Measurements from ENCODE around the gene NDUFA9. TPM values are rescaled to one million over a fixed set of nuclear protein-coding genes. Genes with fewer than 3 reads are reported as not detected.

NDUFA9 gene
- polyA plus RNA-seq, 5 donors, result 80.4 to 106 (median 97.3) TPM

DNA sequence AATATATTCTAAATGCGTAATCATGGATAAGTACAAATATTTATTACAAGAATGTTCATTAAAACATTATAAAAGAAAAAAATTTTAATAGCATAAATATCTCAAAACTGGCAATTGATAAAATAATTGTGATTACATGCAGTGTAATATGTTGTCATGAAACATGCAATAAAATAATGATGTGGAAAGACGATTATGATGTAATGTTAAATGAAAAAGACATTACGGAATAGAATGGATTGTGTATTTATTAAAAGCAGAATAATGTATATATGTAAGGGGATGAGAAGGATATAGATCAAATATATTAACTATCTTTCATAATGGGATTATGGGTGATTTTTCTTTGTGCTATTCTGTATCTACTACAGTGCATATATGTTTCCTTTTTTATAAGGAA lies 32.8 kb downstream of the NDUFA9 start:
- DNase-seq, result no peak

DNA sequence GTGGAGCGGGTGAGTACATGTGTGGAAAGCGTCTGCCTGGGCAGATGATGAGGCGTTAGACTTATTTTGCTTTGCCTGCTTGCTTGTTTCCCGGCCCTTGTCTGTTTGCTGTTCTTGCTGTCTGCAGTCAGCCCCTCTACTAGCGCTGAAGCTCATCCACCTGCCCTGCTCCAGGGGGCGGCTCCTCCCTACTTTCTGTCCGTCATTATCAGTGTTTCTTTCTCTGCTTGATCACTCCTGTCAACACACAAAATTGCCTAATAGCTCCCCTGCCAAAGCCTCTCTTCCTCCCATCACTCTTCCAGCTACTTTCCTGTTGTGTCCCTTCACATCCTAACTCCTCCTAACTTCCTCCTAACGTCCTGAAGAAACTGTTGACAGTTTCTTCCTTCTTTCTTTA lies 36.4 kb downstream of the NDUFA9 start:
- DNase-seq, result no peak

- DNase-seq, result no peak
Measured at GRCh38 chr12:4690760-4691159, 41.8 kb downstream of the NDUFA9 start.

Other genes starting within 250 kb of the NDUFA9 start
- under 1 TPM in 1 of 5 donors, not detected in 4; 0.95 TPM for gene FGF6, start 203.3 kb upstream of the NDUFA9 start, polyA plus RNA-seq (ENCODE audit: insufficient read depth in 1 of 5, insufficient read length in 5 of 5, low replicate concordance in 1 of 5)
- gene RAD51AP1, start 110.2 kb upstream of the NDUFA9 start, polyA plus RNA-seq (ENCODE audit: insufficient read depth in 1 of 5, insufficient read length in 5 of 5, low replicate concordance in 1 of 5), result 10 to 100 TPM; 16.9 to 50.1 (median 31.7) TPM
- 10 to 100 TPM; 58.4 to 69.0 (median 64.7) TPM for gene DYRK4, start 86.9 kb upstream of the NDUFA9 start, polyA plus RNA-seq (ENCODE audit: insufficient read depth in 1 of 5, insufficient read length in 5 of 5, low replicate concordance in 1 of 5)
- gene AKAP3, start 63 bp upstream of the NDUFA9 start, polyA plus RNA-seq (ENCODE audit: insufficient read depth in 1 of 5, insufficient read length in 5 of 5, low replicate concordance in 1 of 5), result 1 to 10 TPM; 1.1 to 3.0 (median 2.5) TPM
- gene GALNT8, start 71.3 kb downstream of the NDUFA9 start, polyA plus RNA-seq (ENCODE audit: insufficient read depth in 1 of 5, insufficient read length in 5 of 5, low replicate concordance in 1 of 5), result 1 to 10 TPM in 4 of 5 donors, under 1 TPM in 1; 0.78 to 1.8 (median 1.6) TPM

Measured in right lung (tissue), 5 donors.